K562 (cell line): ENCODE data around the gene B4GALT1. TPM values are rescaled to one million over a fixed set of nuclear protein-coding genes. Genes with fewer than 3 reads are reported as not detected.

ENCODE experiments used
- CHAMP1 ChIP-seq: fragments of 450-650 bp; IDR thresholded peaks from 2 replicates; pipeline ENCODE4 v1.6.1; 2016; ENCODE audit warnings: mild to moderate bottlenecking
- CTBP1 ChIP-seq: fragments of 450-650 bp; IDR thresholded peaks from 2 replicates; pipeline ENCODE4 v1.6.1; 2016; ENCODE audit warnings: borderline replicate concordance
- CXXC5 ChIP-seq: fragments of 250-450 bp; sonication (Bioruptor Pico); IDR thresholded peaks from 2 replicates; pipeline ENCODE4 v1.8.0; 2022; ENCODE audit warnings: inconsistent platforms, mild to moderate bottlenecking, moderate library complexity
- HNRNPH1 ChIP-seq: fragments of 200-400 bp; formaldehyde crosslinking; optimal IDR thresholded peaks from 2 replicates; pipeline ENCODE3; 2017; ENCODE audit warnings: low read depth, mild to moderate bottlenecking, low read length, moderate library complexity
- KLF1 ChIP-seq: fragments of 450-650 bp; IDR thresholded peaks from 2 replicates; pipeline ENCODE4 v1.6.1; 2016; ENCODE audit warnings: missing genetic modification characterization, missing compliant biosample characterization
- NCOA1 ChIP-seq: fragments of 450-650 bp; IDR thresholded peaks from 2 replicates; pipeline ENCODE4 v1.6.1; 2016; ENCODE audit warnings: low read depth
- NCOR1 ChIP-seq: fragments of 450-650 bp; IDR thresholded peaks from 2 replicates; pipeline ENCODE4 v1.6.1; 2016; ENCODE audit warnings: mild to moderate bottlenecking, moderate library complexity
- NFE2L1 ChIP-seq: fragments of 450-650 bp; IDR thresholded peaks from 2 replicates; pipeline ENCODE4 v1.6.1; 2016; ENCODE audit warnings: missing genetic modification characterization, low read depth, mild to moderate bottlenecking, missing compliant biosample characterization, moderate library complexity, borderline replicate concordance
- PML ChIP-seq: IDR thresholded peaks from 2 replicates; pipeline ENCODE4 v1.6.1; 2012; ENCODE audit warnings: low read length, inconsistent platforms
- POLR2G ChIP-seq: fragments of 200-400 bp; formaldehyde crosslinking; IDR thresholded peaks from 2 replicates; pipeline ENCODE4 v1.6.1; 2017; ENCODE audit warnings: low read depth, mild to moderate bottlenecking, antibody characterized with exemption, low read length, moderate library complexity
- RBM34 ChIP-seq: fragments of 200-400 bp; formaldehyde crosslinking; IDR thresholded peaks from 2 replicates; pipeline ENCODE4 v1.6.1; 2018; ENCODE audit warnings: low read length, borderline replicate concordance; ENCODE audit not compliant: insufficient read depth
- SIRT6 ChIP-seq: IDR thresholded peaks from one replicate; pipeline ENCODE4 v1.6.1; 2012; ENCODE audit warnings: low read depth, mild to moderate bottlenecking, control low read depth, inconsistent platforms, low read length, moderate library complexity
- SMAD1 ChIP-seq: fragments of 150-350 bp; IDR thresholded peaks from 2 replicates; pipeline ENCODE4 v1.6.1; 2014; ENCODE audit warnings: low read length, low read depth; ENCODE audit not compliant: partially characterized antibody
- SUPT5H ChIP-seq: fragments of 450-650 bp; IDR thresholded peaks from 2 replicates; pipeline ENCODE4 v1.6.1; 2016
- TFAP4 ChIP-seq: sonication (generic); formaldehyde crosslinking; IDR thresholded peaks from 2 replicates; pipeline ENCODE4 v1.8.0; 2022; ENCODE audit warnings: missing genetic modification reagents, mild to moderate bottlenecking, moderate library complexity, borderline replicate concordance
- ZBTB11 ChIP-seq, 3 experiments: fragments of 200-800 bp in 1 of 3; fragments of 250-450 bp in 1 of 3; fragments of 450-650 bp in 1 of 3; sonication (Bioruptor Pico) in 1 of 3; sonication (Bioruptor generic) in 1 of 3; formaldehyde crosslinking in 1 of 3; IDR thresholded peaks; 2 replicates each; pipeline versions ENCODE4 v1.6.1 to v1.8.0; 2016 to 2022; ENCODE audit warnings: mild to moderate bottlenecking in 2 of 3, missing genetic modification characterization in 2 of 3, missing compliant biosample characterization in 1 of 3, moderate library complexity in 1 of 3
- ZEB2 ChIP-seq: fragments of 450-650 bp; IDR thresholded peaks from 2 replicates; pipeline ENCODE4 v1.6.1; 2016
- ZFX ChIP-seq: sonication (generic); formaldehyde crosslinking; IDR thresholded peaks from 2 replicates; pipeline ENCODE4 v1.8.0; 2022; ENCODE audit warnings: mild to moderate bottlenecking, missing genetic modification reagents, moderate library complexity
- ZNF507 ChIP-seq: conservative IDR thresholded peaks from 2 replicates; pipeline ENCODE4 v1.6.1; 2017; ENCODE audit warnings: missing genetic modification characterization, missing compliant biosample characterization
- ZNF717 ChIP-seq: fragments of 250-450 bp; sonication (Bioruptor Pico); IDR thresholded peaks from 2 replicates; pipeline ENCODE4 v1.5.0; 2021
- polyA plus RNA-seq, 8 experiments: library from polyadenylated mRNA; depleted of rRNA in 4 of 8; stranded (reverse) in 5 of 8; unstranded in 3 of 8; fragments of >200 nt; fragmentation: Nextera tagmentation in 2 of 8; fragmentation: Illumina TruSeq in 1 of 8; extraction: Ambion mirVana in 2 of 8; extraction: Trizol in 1 of 8; gene quantifications; 2 replicates each; pipeline versions ENCODE4 v1.2.1 to v1.2.3, GENCODE V29; 2011 to 2014; ENCODE audit warnings: inconsistent platforms in 1 of 8, missing spikeins in 1 of 8
- total RNA-seq, 7 experiments: library from RNA; depleted of rRNA in 6 of 7; stranded (reverse); fragments of >200 nt in 6 of 7; fragmentation: Illumina TruSeq in 2 of 7; extraction: Trizol in 2 of 7; gene quantifications; 2 replicates each; pipeline versions ENCODE4 v1.2.1 to v1.2.3, GENCODE V29; 2011 to 2021; ENCODE audit warnings: low replicate concordance in 1 of 7

B4GALT1 gene
- total and polyA plus RNA-seq, 9 of the 15 experiments (the other 6 are each of a cell fraction or from before 2014, with no cell fraction given), result 4.1 to 26.8 (median 7.1) TPM

GRCh38 chr9:33165263-33166151, 1.6 kb downstream of the B4GALT1 start (continued):
- TF ChIP-seq CTBP1 (peak; percentile 43; the same call in 1 of the 2 replicates), SIRT6 (no peak), NFE2L1 (no peak), SUPT5H (peak; percentile 43), ZNF507 (no peak), ZBTB11 (CRISPR knock-in tag; IDR thresholded peaks at IDR 0.05) (0 out of 6 replicates have a peak, but pooled peaks of 1 of the 3 experiments have one; percentile 32), HNRNPH1 (no peak), NCOA1 (no peak), CHAMP1 (no peak), SMAD1 (peak; percentile 76), PML (no peak), POLR2G (no peak), KLF1 (tag) (peak; percentile 97), ZEB2 (0 out of 2 replicates have a peak, but pooled peaks have one; percentile 59), RBM34 (no peak), ZFX (CRISPR knock-in tag) (peak; percentile 36; the same call in 1 of the 2 replicates), TFAP4 (peak; percentile 91), CXXC5 (CRISPR knock-in tag) (peak; percentile 18; the same call in 1 of the 2 replicates), NCOR1 (peak; percentile 48; the same call in 1 of the 2 replicates), ZNF717 (CRISPR knock-in tag) (no peak)
